ENCODE results near the gene RAD23B. TPM values are rescaled to one million over a fixed set of nuclear protein-coding genes. Genes with fewer than 3 reads are reported as not detected.

Gene RAD23B
- total and polyA plus RNA-seq, 2 of the 13 experiments (the other 11 are each of a cell fraction or from before 2014, with no cell fraction given): 133 to 156 TPM

- TF ChIP-seq TBX2 (CRISPR knock-in tag; IDR thresholded peaks at IDR 0.05; ENCODE audit: borderline replicate concordance): no peak
- TF ChIP-seq ZNF430 (CRISPR knock-in tag; IDR thresholded peaks at IDR 0.05): 0 out of 2 replicates have a peak, but pooled peaks have one; percentile 2
- TF ChIP-seq CTCF (CRISPR knock-in tag; IDR thresholded peaks at IDR 0.05): no peak
- no peak for TF ChIP-seq RFXAP (CRISPR knock-in tag; IDR thresholded peaks at IDR 0.05; ENCODE audit: borderline replicate concordance)
- no peak for TF ChIP-seq SOX5 (CRISPR knock-in tag; IDR thresholded peaks at IDR 0.05; ENCODE audit: borderline replicate concordance)
Observed at GRCh38 chr9:107249665-107250285, 33.3 kb upstream of the RAD23B start (continued).

GRCh38 chr9:107251756-107252322 lies 31.2 kb upstream of the RAD23B start:
- Histone ChIP-seq H3K27me3 (ENCODE audit: control insufficient read depth in 1 of 2, insufficient read depth in 2 of 2, low read length in 2 of 2) (no peaks in the 10 kb centered on the region; a peak in 1 of 5 replicates), H3K9ac (ENCODE audit: insufficient read depth, low read depth, low read length) (peak overlapping the region; percentile 51; the same call in 1 of the 2 replicates), H3K27ac (ENCODE audit: extremely low read length, insufficient read depth, low read length) (peak overlapping the region; percentile 50), H3K79me2 (ENCODE audit: insufficient read depth, low read length) (no peaks in the 10 kb centered on the region), H4K20me1 (ENCODE audit: insufficient read depth, low read length) (no peaks in the 10 kb centered on the region), H3K36me3 (replicated peaks in 1 of 2; ENCODE audit: control insufficient read depth in 1 of 2, insufficient read depth in 2 of 2, low read length in 2 of 2) (no peaks in the 10 kb centered on the region), H3K4me2 (ENCODE audit: low read depth, low read length) (peak overlapping the region; percentile 70), H2AFZ (ENCODE audit: low read length) (peak overlapping the region; percentile 21), H3K9me3 (ENCODE audit: low read length) (no peaks in the 10 kb centered on the region), H3K4me3 (replicated peaks in 1 of 3; ENCODE audit: insufficient read depth in 1 of 3, low read depth in 2 of 3, low read length in 3 of 3) (peak overlapping the region in 1 of 3 experiments; percentile 18; a peak in 1 of 6 replicates), H3K4me1 (ENCODE audit: insufficient read depth, low read length) (peaks cover 76% of the 10 kb centered on the region)
- DNase-seq (ENCODE audit: low spot score): peak; percentile 97
- in situ Hi-C loops (cut with HindIII; ENCODE audit: extremely low pct_ligation_motif_present, low pct_unique_long_range_greater_than_20kb): no loop called here
- ChIA-PET CTCF (ENCODE audit: low intra/inter-chr PET ratio, low total read pairs) (no interaction called here), POLR2A (interaction anchor here (0.8 to 2.3 kb wide), 5 partner anchors 9 to 34 kb away, joined by 4 to 14 read pairs (median 10); partner anchors contain the start of gene RAD23B)
- BruUV-seq (replicated peaks): no TSS peak
- intact Hi-C loops (cut with micrococcal nuclease; ENCODE audit: unreplicated experiment): no loop called here
- 1% methylated on average over 4 of the region's 4 CpGs for WGBS (ENCODE audit: low lambda C conversion rate)
- ATAC-seq: peak; percentile 87
- peak; percentile 72 for FAIRE-seq
- TF ChIP-seq ZNF331 (CRISPR knock-in tag; IDR thresholded peaks at IDR 0.05): peak; percentile 76; the same call in 1 of the 2 replicates
- TF ChIP-seq ZFX (CRISPR knock-in tag; IDR thresholded peaks at IDR 0.05; ENCODE audit: low read depth): peak; percentile 36; the same call in 1 of the 2 replicates
- peak; percentile 68; the same call in 1 of the 2 replicates for TF ChIP-seq MIER2 (CRISPR knock-in tag; IDR thresholded peaks at IDR 0.05)
- peak; percentile 49; the same call in 1 of the 2 replicates for TF ChIP-seq PPARG (CRISPR knock-in tag; conservative IDR thresholded peaks at IDR 0.05)
- no peak for TF ChIP-seq ZNF225 (CRISPR knock-in tag; IDR thresholded peaks at IDR 0.05)
- peak; percentile 53; the same call in 1 of the 2 replicates for TF ChIP-seq ARID4A (CRISPR knock-in tag; IDR thresholded peaks at IDR 0.05; ENCODE audit: borderline replicate concordance)
- peak; percentile 89; the same call in 1 of the 2 replicates for TF ChIP-seq HMG20A (CRISPR knock-in tag; IDR thresholded peaks at IDR 0.05; ENCODE audit: borderline replicate concordance)
- TF ChIP-seq FUBP1 (CRISPR knock-in tag; IDR thresholded peaks at IDR 0.05; ENCODE audit: borderline replicate concordance): no peak
- no peak for TF ChIP-seq ZNF768 (CRISPR knock-in tag; IDR thresholded peaks at IDR 0.05)

All from HepG2 (cell line).